Thyroid gland (tissue), 4 donors: ENCODE data around the gene RAB32.

Experiments
- POLR2A ChIP-seq, 2 donors: fragments of 450-650 bp; IDR thresholded peaks; one replicate each; pipeline ENCODE4 v1.6.1; 2017; ENCODE audit warnings: antibody characterized with exemption in 2 of 2, mild to moderate bottlenecking in 2 of 2, moderate library complexity in 1 of 2
- TF ChIP-seq, protein P1 (sequence below), 6 experiments: fragments of 200-600 bp in 3 of 6; fragments of 450-650 bp in 3 of 6; sonication (generic) in 3 of 6; IDR thresholded peaks; one replicate each; pipeline ENCODE4 v1.5.1; 2016 to 2019; ENCODE audit warnings: antibody characterized with exemption in 6 of 6, mild to moderate bottlenecking in 2 of 6, inconsistent platforms in 1 of 6, moderate library complexity in 1 of 6

DNA sequence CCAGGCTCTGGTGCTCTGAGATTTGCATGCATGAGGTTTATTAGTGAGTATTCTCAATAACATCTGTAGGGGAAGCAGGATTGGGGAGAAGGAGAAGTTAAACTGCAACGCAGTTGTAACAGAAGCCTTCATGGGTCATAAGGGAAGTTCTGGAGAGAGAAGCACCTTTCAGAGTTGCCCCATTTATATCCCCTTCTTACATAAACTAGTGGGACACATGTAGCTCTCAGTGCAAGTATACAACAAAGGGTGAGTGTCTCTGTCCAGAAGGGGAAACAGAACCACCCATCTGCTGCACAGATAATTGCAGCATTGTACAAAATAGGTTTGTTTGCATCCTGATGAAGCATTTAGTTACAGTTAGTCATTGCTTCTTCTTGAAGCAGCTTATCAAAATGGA is 50.9 kb downstream of the RAB32 start:
- TF ChIP-seq, protein P1, sequence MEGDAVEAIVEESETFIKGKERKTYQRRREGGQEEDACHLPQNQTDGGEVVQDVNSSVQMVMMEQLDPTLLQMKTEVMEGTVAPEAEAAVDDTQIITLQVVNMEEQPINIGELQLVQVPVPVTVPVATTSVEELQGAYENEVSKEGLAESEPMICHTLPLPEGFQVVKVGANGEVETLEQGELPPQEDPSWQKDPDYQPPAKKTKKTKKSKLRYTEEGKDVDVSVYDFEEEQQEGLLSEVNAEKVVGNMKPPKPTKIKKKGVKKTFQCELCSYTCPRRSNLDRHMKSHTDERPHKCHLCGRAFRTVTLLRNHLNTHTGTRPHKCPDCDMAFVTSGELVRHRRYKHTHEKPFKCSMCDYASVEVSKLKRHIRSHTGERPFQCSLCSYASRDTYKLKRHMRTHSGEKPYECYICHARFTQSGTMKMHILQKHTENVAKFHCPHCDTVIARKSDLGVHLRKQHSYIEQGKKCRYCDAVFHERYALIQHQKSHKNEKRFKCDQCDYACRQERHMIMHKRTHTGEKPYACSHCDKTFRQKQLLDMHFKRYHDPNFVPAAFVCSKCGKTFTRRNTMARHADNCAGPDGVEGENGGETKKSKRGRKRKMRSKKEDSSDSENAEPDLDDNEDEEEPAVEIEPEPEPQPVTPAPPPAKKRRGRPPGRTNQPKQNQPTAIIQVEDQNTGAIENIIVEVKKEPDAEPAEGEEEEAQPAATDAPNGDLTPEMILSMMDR (IDR thresholded peaks at IDR 0.05): no peak
- no peak for TF ChIP-seq POLR2A (IDR thresholded peaks at IDR 0.05)
